Large intestine (tissue), 3 donors: Measurements from ENCODE around the gene S100A2. TPM values are rescaled to one million over a fixed set of nuclear protein-coding genes. Genes with fewer than 3 reads are reported as not detected.
A peak's percentile ranks its signal among the peaks of the same experiment; 100 is the strongest.

Source experiments
- DNase-seq, 2 donors: peaks; one replicate each; pipeline versions ENCODE4 v3.0.0 to v3.0.0-alpha.2; 2013
- H3K27ac ChIP-seq: one replicate; pipeline ENCODE4 v1.5.1; 2013; ENCODE audit warnings: low read length
- H3K27me3 ChIP-seq: 2 replicates; pipeline ENCODE4 v1.6.1; 2013; ENCODE audit warnings: low read length; ENCODE audit not compliant: control insufficient read depth, insufficient read depth
- H3K36me3 ChIP-seq: 2 replicates; pipeline ENCODE4 v1.6.1; 2013; ENCODE audit warnings: low read length; ENCODE audit not compliant: control insufficient read depth, insufficient read depth
- H3K4me1 ChIP-seq: one replicate; pipeline ENCODE4 v1.6.1; 2013; ENCODE audit warnings: low read length; ENCODE audit not compliant: control insufficient read depth, insufficient read depth
- H3K4me3 ChIP-seq: one replicate; pipeline ENCODE4 v1.5.1; 2013; ENCODE audit warnings: low read length
- H3K9me3 ChIP-seq: one replicate; pipeline ENCODE4 v1.6.1; 2013; ENCODE audit warnings: mild to moderate bottlenecking, low read depth, low read length, moderate library complexity; ENCODE audit not compliant: control insufficient read depth
- WGBS: methylation state at CpG from one replicate; pipeline ENCODE4 v1.1.5; 2013; ENCODE audit warnings: low lambda C conversion rate; ENCODE audit not compliant: insufficient coverage; 5-methylcytosine and 5-hydroxymethylcytosine counted together
- polyA plus RNA-seq: library from polyadenylated mRNA; unstranded; fragments of 120-200 nt; gene quantifications from one replicate; pipeline ENCODE4 v1.2.1, GENCODE V29; 2013

S100A2 gene
- polyA plus RNA-seq, 1 donor, result 0.67 TPM

DNA sequence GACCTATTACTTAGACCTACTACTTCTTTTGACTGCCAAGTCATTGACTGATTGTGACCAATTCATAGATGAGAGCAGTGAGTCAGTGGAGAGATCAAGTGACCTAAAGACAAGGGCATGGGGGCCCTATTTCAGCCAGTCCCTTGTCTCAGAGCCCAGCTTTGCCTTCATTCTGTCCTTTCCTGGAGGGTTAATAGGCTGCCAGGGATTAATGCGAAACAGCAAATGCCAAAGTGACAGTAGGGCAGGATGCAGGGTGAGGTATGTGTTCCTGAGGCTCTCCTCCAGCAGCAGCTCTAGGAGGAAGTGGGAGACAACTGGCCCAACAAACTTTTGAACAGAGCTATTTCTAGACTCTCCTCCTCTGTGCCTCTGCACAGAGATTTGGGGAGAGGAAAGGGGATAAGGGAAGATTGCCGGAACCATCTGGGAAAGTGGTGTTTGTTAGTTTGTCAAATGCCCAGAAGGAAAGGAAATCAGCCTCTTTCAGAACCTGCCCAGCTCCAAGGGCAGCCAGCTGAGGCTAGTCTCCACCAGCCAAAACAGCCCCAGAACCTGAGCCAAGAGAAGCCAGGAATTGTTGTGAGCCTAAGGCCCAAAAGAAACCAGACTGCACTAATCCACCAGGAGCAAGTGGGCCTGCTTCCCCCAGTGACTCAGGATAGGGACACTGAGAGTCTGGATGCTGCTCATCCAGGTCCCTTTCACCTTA is 11.7 kb downstream of the S100A2 start:
- H3K27me3 ChIP-seq, result no peaks in the 10 kb centered on the region
- no peak for DNase-seq
- no CpG with 5 or more reads among the region's 2 CpGs for WGBS
- H3K36me3 ChIP-seq, result no peaks in the 10 kb centered on the region
- no peak overlapping the region for H3K4me3 ChIP-seq
- H3K9me3 ChIP-seq, result no peaks in the 10 kb centered on the region
- H3K27ac ChIP-seq, result no peak overlapping the region
- no peaks in the 10 kb centered on the region for H3K4me1 ChIP-seq

- Histone ChIP-seq H3K9me3 (no peaks in the 10 kb centered on the region), H3K4me3 (no peak overlapping the region), H3K4me1 (peaks cover 2% of the 10 kb centered on the region), H3K27me3 (no peaks in the 10 kb centered on the region), H3K27ac (no peak overlapping the region), H3K36me3 (no peaks in the 10 kb centered on the region)
- no peak for DNase-seq
- no CpG with 5 or more reads among the region's 12 CpGs for WGBS
Observed at GRCh38 chr1:153553096-153553495, 12.5 kb downstream of the S100A2 start.

DNA sequence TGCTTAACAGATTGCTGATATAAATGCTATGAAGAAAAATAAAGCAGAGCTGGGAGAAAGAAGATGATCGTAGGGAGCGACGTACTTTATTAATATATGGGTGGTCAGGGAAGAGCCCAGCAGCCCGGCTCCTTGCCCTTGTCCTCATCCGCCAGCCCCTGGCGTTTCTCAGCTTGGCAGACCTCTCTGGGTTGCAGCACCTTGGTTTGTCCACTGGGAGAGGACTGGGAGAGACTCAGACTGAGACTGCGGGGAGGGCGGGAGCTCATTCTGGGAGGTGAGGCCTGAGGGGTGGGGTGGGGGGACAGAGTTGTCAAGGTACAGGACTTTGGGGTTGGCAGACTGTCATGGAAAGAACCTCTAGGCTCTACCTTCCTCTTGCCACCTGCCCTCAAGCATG is 13.3 kb downstream of the S100A2 start:
- peak in 1 of 2 donors; percentile 1 for DNase-seq
- Histone ChIP-seq H3K4me1 (peaks cover 2% of the 10 kb centered on the region), H3K27me3 (no peaks in the 10 kb centered on the region), H3K27ac (no peak overlapping the region), H3K36me3 (no peaks in the 10 kb centered on the region), H3K9me3 (no peaks in the 10 kb centered on the region), H3K4me3 (no peak overlapping the region)
- WGBS, result no CpG with 5 or more reads among the region's 8 CpGs

- H3K9me3 ChIP-seq, result no peaks in the 10 kb centered on the region
- peak in 1 of 2 donors; percentile 2 for DNase-seq
- H3K4me3 ChIP-seq, result no peak overlapping the region
- H3K36me3 ChIP-seq, result no peaks in the 10 kb centered on the region
- WGBS, result no CpG with 5 or more reads among the region's 10 CpGs
- H3K27me3 ChIP-seq, result no peaks in the 10 kb centered on the region
- H3K27ac ChIP-seq, result no peak overlapping the region
- H3K4me1 ChIP-seq, result peaks cover 5% of the 10 kb centered on the region
Observed at GRCh38 chr1:153550827-153551500, 14.7 kb downstream of the S100A2 start.

- Histone ChIP-seq H3K36me3 (no peaks in the 10 kb centered on the region), H3K9me3 (no peaks in the 10 kb centered on the region), H3K4me1 (peaks cover 11% of the 10 kb centered on the region), H3K4me3 (no peak overlapping the region), H3K27me3 (no peaks in the 10 kb centered on the region), H3K27ac (no peak overlapping the region)
- no CpG with 5 or more reads among the region's 4 CpGs for WGBS
- DNase-seq, result no peak
Observed at GRCh38 chr1:153550398-153550758, 15.3 kb downstream of the S100A2 start.

DNA sequence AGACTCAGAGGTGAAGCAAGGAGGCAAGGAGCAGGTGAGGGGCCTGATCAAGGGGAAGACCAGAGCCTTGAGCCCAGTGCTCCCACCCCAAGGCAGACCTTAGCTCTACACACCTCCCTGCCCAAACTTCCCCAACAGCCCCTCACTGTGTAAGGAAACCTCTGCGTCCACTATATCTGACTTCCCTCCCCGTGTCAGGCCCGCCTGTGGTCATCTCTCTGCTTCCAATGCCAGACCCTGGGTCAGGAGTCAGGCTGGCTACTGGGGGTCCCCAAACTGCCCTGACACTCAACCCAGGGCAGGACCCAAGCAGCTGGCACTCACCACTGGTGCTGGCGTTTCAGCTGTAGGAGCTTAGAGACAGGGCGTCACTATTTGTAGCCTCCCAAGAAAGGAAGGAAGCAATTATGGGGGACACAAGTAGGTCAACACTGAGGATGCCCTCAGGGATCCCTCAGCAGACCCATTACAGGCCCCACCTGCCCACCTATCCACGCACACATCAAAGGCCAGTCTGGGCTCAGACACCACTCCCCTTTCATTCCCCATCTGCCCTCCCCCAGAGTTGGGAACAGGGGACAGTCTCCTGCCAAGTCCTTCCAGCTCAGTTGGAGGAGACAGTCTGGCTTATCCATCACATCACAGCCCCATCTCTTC is 15.8 kb downstream of the S100A2 start:
- DNase-seq, result no peak
- H3K4me1 ChIP-seq, result peaks cover 16% of the 10 kb centered on the region

GRCh38 chr1:153548722-153549688 is 16.6 kb downstream of the S100A2 start, which contains the start of gene S100A3:
S100A3 (minus strand) TSS chr1:153549258; CDS start chr1:153548485, 773 bp downstream.
- Histone ChIP-seq H3K27me3 (no peaks in the 10 kb centered on the region), H3K36me3 (no peaks in the 10 kb centered on the region), H3K4me3 (no peak within 1 kb of the TSS), H3K4me1 (peaks cover 24% of the 10 kb centered on the region), H3K27ac (no peak within 1 kb of the TSS), H3K9me3 (no peaks in the 10 kb centered on the region)
- peak in 1 of 2 donors; percentile 41 for DNase-seq
- no CpG with 5 or more reads among the region's 14 CpGs for WGBS

More for the DNA sequence above, 15.8 kb downstream of the S100A2 start:
- Histone ChIP-seq H3K36me3 (no peaks in the 10 kb centered on the region), H3K27ac (no peak overlapping the region), H3K4me3 (no peak overlapping the region), H3K27me3 (no peaks in the 10 kb centered on the region), H3K9me3 (no peaks in the 10 kb centered on the region)
- no CpG with 5 or more reads among the region's 6 CpGs for WGBS

DNA sequence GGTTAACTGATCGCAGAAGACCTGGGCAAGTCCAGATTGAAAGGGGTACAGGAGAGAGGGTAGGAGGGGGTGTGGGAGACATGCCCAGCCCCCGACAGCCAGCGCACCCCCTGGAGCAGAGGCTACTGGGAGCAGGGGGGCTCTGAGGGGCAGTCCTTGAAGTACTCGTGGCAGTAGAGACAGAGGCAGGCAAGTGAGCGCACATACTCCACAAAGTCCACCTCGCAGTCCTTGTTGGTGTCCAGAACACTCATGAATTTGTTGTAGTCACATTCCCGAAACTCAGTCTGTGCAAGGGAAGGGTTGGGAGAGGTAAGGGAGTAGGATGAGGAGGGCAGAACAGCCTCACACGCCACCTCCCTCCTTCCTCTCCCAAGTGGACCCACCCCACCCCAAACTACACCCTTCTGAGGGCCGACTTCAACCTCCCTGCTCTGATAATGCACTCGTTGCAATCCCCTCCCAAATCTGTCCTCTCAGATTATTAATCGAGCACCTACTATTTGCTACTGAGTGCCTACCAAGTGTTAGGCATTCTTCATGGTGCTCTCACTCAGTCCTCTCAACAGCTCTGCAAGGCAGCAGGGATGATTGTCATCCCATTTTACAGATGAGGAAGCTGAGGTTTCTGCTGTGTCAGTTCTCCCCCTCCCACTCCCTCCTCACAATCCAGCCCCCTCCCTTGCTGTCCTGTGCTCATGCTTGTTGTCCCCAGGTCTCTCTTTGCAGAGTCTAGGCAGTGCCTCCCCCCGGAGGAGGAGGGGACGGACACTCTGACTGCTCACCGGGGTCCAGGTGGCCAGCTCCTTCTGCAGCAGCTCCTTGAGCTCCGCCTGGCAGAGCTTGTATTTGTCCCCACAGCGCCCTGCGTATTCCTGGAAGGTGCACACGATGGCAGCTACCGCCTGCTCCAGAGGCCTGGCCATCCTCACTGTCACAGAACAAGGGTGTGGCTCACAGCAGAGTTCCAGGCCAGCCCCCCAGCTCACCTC is 17.8 kb downstream of the S100A2 start:
- no peak for DNase-seq
- whole genome bisulfite sequencing, result no CpG with 5 or more reads among the region's 19 CpGs
- H3K27ac ChIP-seq, result no peak overlapping the region
- H3K27me3 ChIP-seq, result no peaks in the 10 kb centered on the region
- no peaks in the 10 kb centered on the region for H3K9me3 ChIP-seq
- H3K36me3 ChIP-seq, result no peaks in the 10 kb centered on the region
- H3K4me3 ChIP-seq, result no peak overlapping the region
- H3K4me1 ChIP-seq, result peaks cover 24% of the 10 kb centered on the region

- no peaks in the 10 kb centered on the region for H3K36me3 ChIP-seq
- no peaks in the 10 kb centered on the region for H3K9me3 ChIP-seq
- no peak overlapping the region for H3K27ac ChIP-seq
- H3K27me3 ChIP-seq, result no peaks in the 10 kb centered on the region
- DNase-seq, result peak in 1 of 2 donors; percentile 6
- WGBS, result 60% methylated on average over 2 of the region's 14 CpGs
- no peak overlapping the region for H3K4me3 ChIP-seq
- peaks cover 24% of the 10 kb centered on the region for H3K4me1 ChIP-seq
Observed at GRCh38 chr1:153546796-153547559, 18.7 kb downstream of the S100A2 start.
